Colon (tissue), 2 donors: Measurements from ENCODE around the gene VSIR.

ENCODE experiments used
- FAIRE-seq: peaks from 2 replicates; lab custom pipeline; 2012; peaks lifted over from hg19 to GRCh38; lab: Jason Lieb, UNC
- donor health status: control.
- donor health status: control.

The VSIR gene

GRCh38 chr10:71782221-71782916 lies 9.0 kb upstream of the VSIR start:
- FAIRE-seq = no peak

DNA sequence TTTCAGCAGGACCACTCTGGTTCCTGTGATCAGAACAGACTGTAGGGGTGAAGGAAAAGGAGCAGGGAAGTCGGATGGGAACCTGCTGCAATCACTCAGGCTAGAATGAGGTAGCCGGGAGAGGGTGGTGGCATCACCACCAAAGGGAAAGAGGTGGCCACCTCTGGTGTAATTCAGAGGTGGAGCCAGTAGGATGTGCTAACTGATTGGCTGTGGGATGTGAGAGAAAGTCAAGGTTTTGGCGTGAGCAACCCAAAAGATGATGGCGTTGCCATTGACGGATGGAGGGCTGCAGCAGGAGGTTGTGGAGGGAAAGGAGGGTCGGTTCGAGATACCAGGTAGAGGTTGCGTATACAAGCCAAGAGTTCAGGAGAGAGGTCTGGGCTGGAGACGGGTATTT lies 7.4 kb upstream of the VSIR start:
- no peak for FAIRE-seq

DNA sequence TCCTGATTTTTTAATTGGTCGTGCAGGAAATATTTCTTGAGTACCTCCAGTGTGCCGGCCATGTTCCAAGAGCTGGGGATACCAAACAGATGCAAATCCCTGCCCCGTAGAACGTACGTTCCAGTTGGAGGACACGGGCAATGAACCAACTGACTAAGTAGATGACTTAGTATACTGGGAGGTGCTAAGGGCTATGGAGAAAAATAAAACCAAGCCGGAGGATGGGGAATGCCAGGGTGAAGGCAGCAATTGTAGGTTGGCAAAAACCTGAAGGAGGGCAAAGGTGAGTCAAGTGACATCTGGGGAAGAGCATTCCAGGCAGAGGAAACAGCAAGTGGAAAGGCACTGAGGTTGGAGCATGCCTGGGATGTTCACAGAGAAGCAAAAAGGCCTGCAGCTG lies 6.8 kb upstream of the VSIR start:
- no peak for FAIRE-seq

- FAIRE-seq = no peak
Measured at GRCh38 chr10:71779641-71780040, 6.3 kb upstream of the VSIR start.

DNA sequence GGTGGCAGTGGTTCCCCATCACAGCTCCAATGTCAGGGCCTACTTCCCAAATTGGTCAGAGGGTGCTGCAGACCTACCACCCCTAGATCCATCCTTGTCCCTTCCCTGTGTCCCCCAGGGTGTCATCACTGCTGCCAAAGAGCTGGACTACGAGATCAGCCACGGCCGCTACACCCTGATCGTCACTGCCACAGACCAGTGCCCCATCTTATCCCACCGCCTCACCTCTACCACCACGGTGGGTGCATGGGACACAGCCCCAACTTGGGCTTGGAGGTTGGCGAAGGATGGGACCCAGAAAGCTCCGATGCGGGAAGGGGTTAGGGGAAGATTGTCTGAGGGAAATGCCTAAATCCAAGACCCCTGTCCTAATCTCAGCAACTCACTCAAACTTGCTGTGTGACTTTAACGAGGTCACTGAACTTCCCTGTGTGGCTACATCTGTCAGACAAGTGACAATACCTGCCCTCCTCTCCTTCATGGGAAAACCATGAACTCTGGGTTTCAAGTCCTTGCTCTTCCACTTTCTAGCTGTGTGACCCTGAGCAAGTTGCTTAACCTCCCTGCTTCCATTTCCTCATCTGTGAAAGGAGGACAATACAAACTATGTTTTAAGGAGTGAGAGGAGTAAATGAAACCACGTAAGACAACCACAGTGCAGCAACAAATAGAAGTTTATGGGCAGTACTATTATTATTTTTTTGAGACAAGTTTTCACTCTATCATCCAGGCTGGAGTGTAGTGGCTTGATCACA lies 4.9 kb upstream of the VSIR start:
- FAIRE-seq = no peak

GRCh38 chr10:71777213-71777985 lies 4.1 kb upstream of the VSIR start:
- FAIRE-seq = no peak

- FAIRE-seq = no peak
Measured at GRCh38 chr10:71776481-71776925, 3.2 kb upstream of the VSIR start.

DNA sequence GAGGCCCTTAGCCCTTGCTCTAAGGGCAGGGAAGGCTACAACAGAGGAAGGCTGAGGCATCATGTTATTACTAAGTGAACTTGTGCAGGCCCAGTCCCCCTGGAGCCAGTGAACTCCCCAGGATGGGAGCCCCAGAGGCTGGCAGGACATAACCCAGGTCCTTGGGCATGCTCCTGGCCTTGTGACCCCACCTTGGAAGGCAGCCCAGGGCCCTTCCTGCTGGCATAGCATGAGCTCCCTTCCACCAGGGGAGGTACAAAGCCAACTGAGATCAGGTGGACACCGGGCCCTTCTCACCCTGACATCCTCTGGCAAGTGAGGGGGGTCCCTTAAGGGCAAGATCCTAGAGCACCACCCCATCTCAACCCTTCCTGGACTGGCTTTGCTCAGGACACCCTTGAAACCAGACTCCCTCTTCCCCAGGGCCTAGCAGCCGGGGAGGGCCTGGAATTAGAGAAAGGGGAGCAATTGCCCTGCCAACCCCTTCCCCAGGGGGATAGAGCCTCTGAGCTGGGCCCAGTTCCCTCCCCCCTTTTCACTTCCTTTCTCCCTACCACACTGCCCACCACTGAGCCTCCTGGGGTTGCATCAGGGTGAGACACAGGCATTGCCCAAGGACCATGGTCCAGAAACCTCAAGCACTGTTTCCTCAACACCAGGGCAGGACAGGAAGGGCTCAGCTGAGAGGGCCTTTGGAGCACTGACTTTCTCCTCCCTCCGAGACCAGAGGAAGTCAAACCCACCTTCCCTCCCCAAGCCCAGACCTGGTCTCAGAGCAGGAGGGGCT lies 1.8 kb upstream of the VSIR start:
- no peak for FAIRE-seq

- FAIRE-seq = no peak
Measured at GRCh38 chr10:71772832-71773220, 494 bp downstream of the VSIR start.

DNA sequence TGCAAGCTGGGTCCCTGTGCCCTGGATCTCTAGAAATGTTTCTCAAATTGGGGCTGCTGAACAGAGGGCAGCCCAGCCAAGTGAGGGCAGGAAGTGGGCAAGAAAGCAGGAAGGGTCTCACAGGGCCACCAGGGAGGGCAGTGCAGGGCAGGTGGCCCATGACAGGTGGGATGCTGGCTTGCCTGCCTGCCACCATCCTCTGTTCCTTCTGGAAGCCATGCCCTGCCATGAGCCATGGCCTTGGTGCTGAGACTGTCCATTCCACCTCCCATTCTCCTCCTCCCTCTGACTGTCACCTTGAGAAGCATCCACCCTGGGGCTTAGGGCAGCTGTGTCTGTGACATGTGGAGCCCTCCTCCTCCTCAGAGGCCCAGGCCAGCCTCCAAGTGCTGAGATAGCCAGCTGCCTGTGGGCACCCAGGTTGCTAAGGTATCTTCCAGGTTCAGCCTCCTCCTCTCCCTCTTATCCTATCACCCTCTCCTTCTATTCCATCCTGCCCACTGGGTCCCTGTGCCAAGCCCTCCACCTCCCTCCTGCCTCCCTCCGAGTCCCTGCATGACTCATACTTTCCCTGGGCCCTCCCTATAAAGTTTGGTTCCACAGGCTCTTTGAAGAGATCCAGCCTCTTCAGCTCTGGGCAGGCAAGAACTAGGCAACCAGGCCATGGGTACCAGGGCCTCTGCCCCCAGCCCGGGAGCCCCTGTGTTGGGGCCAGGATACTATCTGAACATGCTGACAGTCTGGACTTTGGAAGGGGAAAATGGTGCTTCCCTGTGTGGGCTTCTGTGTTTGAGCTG lies 1.3 kb downstream of the VSIR start:
- no peak for FAIRE-seq

- no peak for FAIRE-seq
Measured at GRCh38 chr10:71771204-71771603, 2.1 kb downstream of the VSIR start.

DNA sequence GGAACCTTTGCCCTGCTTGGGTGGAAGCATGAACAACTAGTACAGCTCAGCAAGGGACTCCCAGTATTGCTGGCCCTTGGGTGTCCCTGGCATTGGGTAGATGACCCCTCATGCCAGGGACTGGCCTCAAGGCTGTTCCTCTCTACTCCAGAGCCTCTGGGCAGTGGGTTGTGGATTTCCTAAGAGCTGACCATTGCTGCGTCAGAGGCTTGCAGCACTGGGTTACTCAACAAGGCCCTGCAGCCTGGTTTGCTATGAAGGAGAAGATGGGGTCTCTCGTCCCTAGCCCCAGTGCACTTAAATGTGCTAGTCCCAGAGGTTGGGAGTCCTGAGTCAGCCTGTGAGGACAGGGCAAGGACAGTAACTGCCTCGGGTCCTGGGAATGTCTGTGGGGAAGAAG lies 2.5 kb downstream of the VSIR start:
- no peak for FAIRE-seq

GRCh38 chr10:71770255-71770654 lies 3.1 kb downstream of the VSIR start:
- FAIRE-seq = no peak

GRCh38 chr10:71769279-71769823 lies 4.0 kb downstream of the VSIR start:
- no peak for FAIRE-seq

- FAIRE-seq = no peak
Measured at GRCh38 chr10:71767420-71768035, 5.8 kb downstream of the VSIR start.

- FAIRE-seq = no peak
Measured at GRCh38 chr10:71766717-71767419, 6.5 kb downstream of the VSIR start.

DNA sequence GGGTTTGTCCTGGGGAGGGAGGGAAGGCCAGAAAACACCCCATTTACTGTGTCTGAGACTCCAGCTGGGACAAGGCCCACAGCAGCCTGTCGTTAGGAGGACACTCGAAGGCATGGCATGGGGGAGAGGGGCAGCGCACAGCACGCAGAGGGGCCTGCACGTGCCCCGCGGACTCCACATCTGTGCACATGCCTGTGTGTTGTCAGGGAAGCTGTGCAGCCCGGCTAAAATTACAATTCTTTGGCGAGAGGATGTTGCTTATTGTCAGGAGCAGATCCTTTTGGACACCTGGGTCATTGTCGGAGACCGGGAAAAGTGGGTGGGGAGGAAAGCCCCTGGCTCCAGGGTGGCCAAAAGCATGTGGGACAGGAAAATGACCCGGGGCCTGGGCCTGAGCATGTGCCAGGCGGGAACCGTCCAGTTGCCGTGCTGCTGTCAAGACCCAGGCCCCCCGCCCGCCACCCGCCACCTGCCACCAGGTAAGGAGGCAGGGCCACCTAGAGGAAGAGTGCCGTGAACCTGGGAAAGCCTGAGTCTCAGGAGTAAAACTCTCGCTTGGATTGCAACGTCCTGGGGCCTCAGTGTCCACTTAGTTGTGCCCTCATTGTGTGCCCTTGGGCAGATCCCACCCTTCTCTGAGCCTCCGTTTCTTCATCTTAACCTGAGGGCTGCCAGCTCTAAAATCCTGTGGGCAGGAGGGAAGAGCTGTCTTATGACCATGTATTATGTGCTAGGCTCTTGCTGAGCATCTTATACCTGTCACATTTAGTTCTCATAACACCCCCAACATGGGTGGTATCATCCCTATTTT lies 7.2 kb downstream of the VSIR start:
- no peak for FAIRE-seq

GRCh38 chr10:71765176-71765904 lies 8.0 kb downstream of the VSIR start:
- FAIRE-seq = no peak
